Liver (tissue), 9 donors: ENCODE data around the gene ACADS. TPM values are rescaled to one million over a fixed set of nuclear protein-coding genes. Genes with fewer than 3 reads are reported as not detected.

Experiments
- DNase-seq: peaks from one replicate; pipeline ENCODE4 v3.0.0-alpha.2; 2017; ENCODE audit warnings: low spot score
- H3K27ac ChIP-seq, 2 donors: one replicate each; pipeline ENCODE4 v1.7.0; 2013; ENCODE audit warnings: inconsistent platforms in 2 of 2, low read length in 2 of 2, control low read depth in 1 of 2, low read depth in 1 of 2, mild to moderate bottlenecking in 1 of 2
- H3K27me3 ChIP-seq, 4 donors: one replicate each; pipeline versions ENCODE4 v1.6.1 to v1.7.0; 2013; ENCODE audit warnings: low read length in 3 of 4, inconsistent platforms in 1 of 4, mild to moderate bottlenecking in 1 of 4, moderate library complexity in 1 of 4; ENCODE audit not compliant: control insufficient read depth in 4 of 4, insufficient read depth in 4 of 4
- H3K36me3 ChIP-seq, 4 donors: one replicate each; pipeline versions ENCODE4 v1.6.1 to v1.7.0; 2013; ENCODE audit warnings: low read length in 3 of 4, mild to moderate bottlenecking in 3 of 4, low read depth in 1 of 4, moderate library complexity in 1 of 4; ENCODE audit not compliant: control insufficient read depth in 4 of 4, insufficient read depth in 3 of 4
- H3K4me1 ChIP-seq, 4 donors: one replicate each; pipeline versions ENCODE4 v1.6.1 to v1.7.0; 2013; ENCODE audit warnings: low read length in 3 of 4, mild to moderate bottlenecking in 3 of 4, moderate library complexity in 1 of 4; ENCODE audit not compliant: control insufficient read depth in 4 of 4, insufficient read depth in 4 of 4
- H3K4me3 ChIP-seq, 3 donors: one replicate each; pipeline versions ENCODE4 v1.6.1 to v1.7.0; 2013; ENCODE audit warnings: low read length in 3 of 3, control low read depth in 1 of 3, low read depth in 1 of 3, mild to moderate bottlenecking in 1 of 3
- H3K9ac ChIP-seq, 2 donors: one replicate each; pipeline ENCODE4 v1.7.0; 2013; ENCODE audit warnings: low read length in 2 of 2, mild to moderate bottlenecking in 2 of 2, moderate library complexity in 2 of 2, control low read depth in 1 of 2, low read depth in 1 of 2
- H3K9me3 ChIP-seq, 4 donors: one replicate each; pipeline versions ENCODE4 v1.6.1 to v1.7.0; 2013; ENCODE audit warnings: low read length in 3 of 4; ENCODE audit not compliant: control insufficient read depth in 4 of 4
- CTCF ChIP-seq: fragments of 150-350 bp; IDR thresholded peaks from 2 replicates; pipeline ENCODE4 v1.5.1; 2017; ENCODE audit warnings: improper control_type of control experiment, low read depth, low read length; ENCODE audit not compliant: missing input control
- EGR1 ChIP-seq, 2 donors: IDR thresholded peaks; 2 replicates each; pipeline ENCODE4 v1.6.1; 2016 to 2018; ENCODE audit warnings: antibody characterized with exemption in 2 of 2, low read depth in 2 of 2
- FOXA1 ChIP-seq: IDR thresholded peaks from 2 replicates; pipeline ENCODE4 v1.6.1; 2016; ENCODE audit warnings: antibody characterized with exemption
- FOXA2 ChIP-seq: IDR thresholded peaks from 2 replicates; pipeline ENCODE4 v1.6.1; 2016; ENCODE audit warnings: antibody characterized with exemption
- HNF4A ChIP-seq, 2 donors: conservative IDR thresholded peaks; 2 replicates each; pipeline ENCODE4 v1.6.1; 2016; ENCODE audit warnings: antibody characterized with exemption in 2 of 2, mild to moderate bottlenecking in 2 of 2
- HNF4G ChIP-seq: IDR thresholded peaks from 2 replicates; pipeline ENCODE4 v1.6.1; 2016; ENCODE audit warnings: antibody characterized with exemption
- JUND ChIP-seq, 2 donors: IDR thresholded peaks; 2 replicates each; pipeline ENCODE4 v1.6.1; 2016; ENCODE audit warnings: antibody characterized with exemption in 2 of 2
- MAX ChIP-seq: IDR thresholded peaks from 2 replicates; pipeline ENCODE4 v1.6.1; 2016; ENCODE audit warnings: antibody characterized with exemption
- NR2F2 ChIP-seq: IDR thresholded peaks from 2 replicates; pipeline ENCODE4 v1.6.1; 2016; ENCODE audit warnings: antibody characterized with exemption
- RAD21 ChIP-seq, 2 donors: IDR thresholded peaks; 2 replicates each; pipeline ENCODE4 v1.6.1; 2016; ENCODE audit warnings: antibody characterized with exemption in 2 of 2, mild to moderate bottlenecking in 2 of 2
- REST ChIP-seq: IDR thresholded peaks from 2 replicates; pipeline ENCODE4 v1.6.1; 2016; ENCODE audit warnings: antibody characterized with exemption, mild to moderate bottlenecking
- RXRA ChIP-seq, 2 donors: IDR thresholded peaks; 2 replicates each; pipeline ENCODE4 v1.6.1; 2017 to 2018; ENCODE audit warnings: antibody characterized with exemption in 2 of 2, mild to moderate bottlenecking in 1 of 2
- SP1 ChIP-seq: IDR thresholded peaks from 2 replicates; pipeline ENCODE4 v1.6.1; 2018; ENCODE audit warnings: antibody characterized with exemption, mild to moderate bottlenecking
- TAF1 ChIP-seq: conservative IDR thresholded peaks from 2 replicates; pipeline ENCODE4 v1.6.1; 2016; ENCODE audit warnings: antibody characterized with exemption, mild to moderate bottlenecking
- YY1 ChIP-seq: IDR thresholded peaks from 2 replicates; pipeline ENCODE4 v1.6.1; 2016; ENCODE audit warnings: antibody characterized with exemption, mild to moderate bottlenecking
- ZBTB33 ChIP-seq: IDR thresholded peaks from 2 replicates; pipeline ENCODE4 v1.6.1; 2016; ENCODE audit warnings: antibody characterized with exemption
- WGBS: extraction: QIAGEN DNeasy Blood & Tissue Kit; methylation state at CpG from one replicate; pipeline ENCODE4 v1.1.7; 2013; 5-methylcytosine and 5-hydroxymethylcytosine counted together
- polyA plus RNA-seq, 2 donors: library from polyadenylated mRNA; stranded (reverse) in 1 of 2; unstranded in 1 of 2; fragments of 200-250 nt in 1 of 2; fragments of >200 nt in 1 of 2; fragmentation: Nextera tagmentation in 1 of 2; extraction: Ambion mirVana in 1 of 2; gene quantifications; one replicate each; pipeline versions ENCODE4 v1.2.1 to v1.2.3, GENCODE V29; 2013 to 2015
- total RNA-seq, 2 donors: library from RNA; depleted of rRNA; stranded (reverse); fragments of >200 nt; gene quantifications; one replicate each; pipeline ENCODE4 v1.2.3, GENCODE V29; 2014
- TF ChIP-seq, protein P1 (sequence below): IDR thresholded peaks from 2 replicates; pipeline ENCODE4 v1.6.1; 2016; ENCODE audit warnings: antibody characterized with exemption
- donor health status: healthy.
- donor health status: healthy.
- donor health status: healthy.
- donor health status: healthy.
- donor health status: healthy.

Gene ACADS
- total and polyA plus RNA-seq, 4 donors = 54.2 to 162 (median 127) TPM

- peaks cover 2 to 33% (median 20%) of the 10 kb centered on the region in 4 donors for H3K36me3 ChIP-seq
- DNase-seq = no peak
- H3K27me3 ChIP-seq = no peaks in the 10 kb centered on the region
- H3K27ac ChIP-seq = no peak overlapping the region
- TF ChIP-seq FOXA1 (no peak), RXRA (IDR thresholded peaks at IDR 0.05) (no peak), RAD21 (IDR thresholded peaks at IDR 0.05) (no peak), FOXA2 (no peak), EGR1 (IDR thresholded peaks at IDR 0.05; ENCODE audit: low read depth in 2 of 2) (no peak), HNF4G (no peak), CTCF (no peak)
- peaks cover 0 to 4% (median 0%) of the 10 kb centered on the region in 4 donors for H3K4me1 ChIP-seq
- 92% methylated on average over 11 of the region's 11 CpGs for WGBS
- H3K4me3 ChIP-seq = no peak overlapping the region
- H3K9me3 ChIP-seq = no peaks in the 10 kb centered on the region
- H3K9ac ChIP-seq = no peak overlapping the region
Observed at GRCh38 chr12:120703311-120703942, 22.2 kb upstream of the ACADS start.

GRCh38 chr12:120705618-120706017 lies 20.0 kb upstream of the ACADS start:
- no peak for DNase-seq
- H3K4me1 ChIP-seq = peaks cover 2 to 9% (median 5%) of the 10 kb centered on the region in 4 donors
- H3K9me3 ChIP-seq = no peaks in the 10 kb centered on the region
- H3K36me3 ChIP-seq = peaks cover 0 to 15% (median 6%) of the 10 kb centered on the region in 4 donors
- TF ChIP-seq TAF1 = no peak
- TF ChIP-seq FOXA2 = no peak
- TF ChIP-seq YY1 = peak; percentile 12
- TF ChIP-seq RXRA (IDR thresholded peaks at IDR 0.05) = peak in 1 of 2 donors; percentile 30
- peak in 1 of 2 donors; percentile 16 for TF ChIP-seq HNF4A (conservative IDR thresholded peaks at IDR 0.05)
- no peak for TF ChIP-seq JUND (IDR thresholded peaks at IDR 0.05)
- TF ChIP-seq NR2F2 = no peak
- TF ChIP-seq EGR1 (IDR thresholded peaks at IDR 0.05; ENCODE audit: low read depth in 2 of 2) = no peak
- WGBS = 45% methylated on average over 1 of the region's 1 CpG
- H3K27ac ChIP-seq = no peak overlapping the region
- no peaks in the 10 kb centered on the region for H3K27me3 ChIP-seq
- H3K9ac ChIP-seq = no peak overlapping the region
- no peak overlapping the region for H3K4me3 ChIP-seq

- peaks cover 0 to 11% (median 2%) of the 10 kb centered on the region in 4 donors for H3K36me3 ChIP-seq
- 87% methylated on average over 5 of the region's 5 CpGs for WGBS
- no peak overlapping the region for H3K9ac ChIP-seq
- TF ChIP-seq RAD21 (IDR thresholded peaks at IDR 0.05) = no peak
- TF ChIP-seq REST = no peak
- TF ChIP-seq MAX = no peak
- TF ChIP-seq HNF4G = no peak
- no peak for TF ChIP-seq YY1
- TF ChIP-seq NR2F2 = no peak
- no peak for TF ChIP-seq CTCF
- TF ChIP-seq TAF1 = no peak
- no peak for TF ChIP-seq ZBTB33
- no peak for TF ChIP-seq JUND (IDR thresholded peaks at IDR 0.05)
- TF ChIP-seq, protein P1, sequence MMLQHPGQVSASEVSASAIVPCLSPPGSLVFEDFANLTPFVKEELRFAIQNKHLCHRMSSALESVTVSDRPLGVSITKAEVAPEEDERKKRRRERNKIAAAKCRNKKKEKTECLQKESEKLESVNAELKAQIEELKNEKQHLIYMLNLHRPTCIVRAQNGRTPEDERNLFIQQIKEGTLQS = no peak
- no peak for TF ChIP-seq FOXA1
- TF ChIP-seq RXRA (IDR thresholded peaks at IDR 0.05) = no peak
- TF ChIP-seq HNF4A (conservative IDR thresholded peaks at IDR 0.05) = no peak
- TF ChIP-seq SP1 = no peak
Observed at GRCh38 chr12:120706029-120706428, 19.6 kb upstream of the ACADS start.

More at GRCh38 chr12:120706029-120706428, 19.6 kb upstream of the ACADS start:
- no peak overlapping the region for H3K27ac ChIP-seq
- DNase-seq = no peak
- H3K27me3 ChIP-seq = no peaks in the 10 kb centered on the region
- H3K4me3 ChIP-seq = no peak overlapping the region
- no peaks in the 10 kb centered on the region for H3K9me3 ChIP-seq
- H3K4me1 ChIP-seq = peaks cover 2 to 12% (median 5%) of the 10 kb centered on the region in 4 donors
